ENCODE data around the gene YJU2.
A peak's percentile ranks its signal among the peaks of the same experiment; 100 is the strongest.
"Not testable (repeated sequence)": the region's sequence is repeated elsewhere in the genome, so short reads cannot be mapped to it uniquely, and the experiment has no call there.

Gene YJU2
- 29.3 to 33.1 reads per million in 2 donors for total RNA-seq

GRCh38 chr19:4246767-4247593 is at the start of gene YJU2:
Gene YJU2 (plus strand): TSS chr19:4247080. CDS start chr19:4247147, 67 bp downstream.
- peak; percentile 68 for DNase-seq

- no peak for DNase-seq
Observed at GRCh38 chr19:4197228-4197624, 49.7 kb upstream of the YJU2 start.

DNA sequence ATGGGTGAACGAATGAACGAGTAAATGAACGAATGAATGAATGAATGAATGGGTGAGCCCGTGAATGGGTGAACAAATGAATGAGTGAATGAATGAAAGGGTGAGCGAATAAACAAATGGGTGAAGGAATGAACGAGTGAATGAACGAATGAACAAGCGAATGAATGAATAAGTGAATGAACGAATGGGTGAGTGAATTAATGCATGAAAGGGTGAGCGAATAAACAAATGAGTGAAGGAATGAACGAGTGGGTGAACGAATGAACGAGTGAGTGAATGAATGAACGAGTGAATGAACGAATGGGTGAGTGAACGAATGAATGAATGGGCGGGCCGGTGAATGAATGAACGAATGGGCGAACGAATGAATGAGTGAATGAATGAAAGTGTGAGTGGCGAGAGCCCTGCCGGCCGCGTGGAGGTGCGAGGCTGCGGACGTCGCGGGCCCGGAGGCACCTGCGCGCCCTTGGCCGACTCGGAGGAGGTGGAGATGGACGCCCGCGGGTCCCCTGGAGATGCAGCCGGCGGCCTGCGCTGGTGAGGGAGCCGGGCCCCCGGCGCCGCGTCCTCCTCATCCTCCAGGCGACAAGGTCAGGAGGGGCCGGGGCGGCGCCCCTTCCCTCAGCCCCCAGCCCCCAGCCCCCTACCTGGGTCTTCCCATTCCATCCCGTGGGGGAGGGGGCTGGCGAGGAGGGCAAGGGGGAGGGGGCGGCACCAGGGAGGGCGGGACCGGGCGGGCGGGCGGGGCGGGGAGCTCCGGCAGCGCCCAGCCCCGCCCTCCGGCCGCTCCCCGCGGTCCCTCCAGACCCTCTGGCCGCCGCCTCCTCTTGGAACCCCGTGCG is 49.0 kb upstream of the YJU2 start:
- DNase-seq = no peak

DNA sequence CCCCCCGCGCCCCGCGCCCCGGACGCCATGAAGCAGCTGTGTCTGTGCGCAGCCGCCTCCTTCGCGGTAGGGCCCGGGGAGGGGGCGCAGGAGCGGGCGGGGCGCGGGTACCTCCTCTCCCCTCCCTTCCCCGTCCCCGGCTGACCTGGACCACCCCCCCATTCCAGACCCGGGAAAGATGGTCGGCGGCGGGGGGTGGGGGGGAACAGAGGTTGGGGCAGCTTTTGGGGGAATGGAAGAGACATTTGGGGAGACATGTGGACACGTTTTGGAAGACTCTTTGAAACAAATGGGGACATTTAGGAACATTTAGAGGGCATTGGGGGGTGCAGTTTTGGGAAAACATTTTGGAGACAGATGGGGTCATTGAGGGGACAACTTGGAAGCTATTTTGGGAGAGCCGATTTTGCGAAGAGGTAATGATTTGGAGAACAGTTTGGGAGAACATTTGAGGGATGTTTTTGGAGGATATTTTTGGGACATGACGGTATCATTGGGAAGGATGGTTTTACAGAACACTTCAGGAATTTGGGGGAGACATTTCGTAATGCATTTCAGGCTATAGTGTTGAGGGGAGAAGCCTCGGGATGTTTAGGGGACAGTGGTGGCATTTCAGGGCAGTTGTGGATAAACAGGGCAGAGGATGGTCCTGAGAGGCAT is 48.3 kb upstream of the YJU2 start:
- DNase-seq = no peak

GRCh38 chr19:4199699-4200293 is 47.1 kb upstream of the YJU2 start:
- DNase-seq = no peak

DNA sequence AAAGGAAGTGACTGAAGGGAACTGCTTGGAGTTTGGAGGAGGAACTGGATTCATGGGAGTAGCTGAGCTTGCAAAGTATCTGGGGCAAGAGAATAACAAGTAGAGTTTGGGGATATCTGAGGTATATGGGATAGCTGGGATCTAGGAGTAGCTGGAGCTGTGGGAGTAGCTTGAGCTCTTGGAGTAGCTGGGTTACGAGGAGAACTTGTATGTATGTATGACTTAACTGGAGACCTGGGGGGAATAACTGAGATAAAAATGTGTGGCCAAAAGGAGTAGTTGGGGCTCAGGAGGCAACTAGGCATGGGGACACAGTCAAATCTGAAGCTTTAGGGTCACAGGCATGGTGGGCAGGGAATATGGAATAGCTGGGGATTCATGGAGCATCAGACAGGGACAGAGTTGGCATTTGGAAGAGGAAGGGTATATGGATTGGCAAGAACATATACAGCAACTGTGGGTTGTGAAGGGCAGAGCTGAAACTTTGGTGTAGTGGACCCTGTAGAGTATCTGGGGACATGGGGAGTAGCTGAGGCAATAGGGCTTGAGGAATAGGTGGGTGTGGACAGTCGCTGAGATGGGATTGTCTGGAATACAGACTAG is 45.8 kb upstream of the YJU2 start:
- no peak for DNase-seq

DNA sequence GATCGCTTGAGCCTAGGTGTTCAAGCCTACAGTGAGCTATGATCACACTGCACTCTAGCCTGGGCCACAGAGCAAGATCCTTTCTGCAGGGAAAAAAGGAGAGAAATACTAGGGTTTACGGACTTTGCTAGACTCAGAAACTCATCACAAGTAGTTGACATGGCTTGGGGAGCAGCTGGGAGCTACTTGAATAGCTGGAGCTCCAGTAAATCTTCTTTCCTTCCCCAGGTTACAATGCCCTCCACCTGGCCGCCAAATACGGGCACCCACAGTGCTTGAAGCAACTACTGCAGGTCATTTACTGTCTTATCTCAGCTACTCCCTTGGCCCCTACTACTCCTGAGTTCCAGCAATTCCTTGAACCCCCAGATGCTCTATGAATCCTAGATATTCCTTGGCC is 45.1 kb upstream of the YJU2 start:
- DNase-seq = no peak

- no peak for DNase-seq
Observed at GRCh38 chr19:4206818-4207484, 39.9 kb upstream of the YJU2 start.

DNA sequence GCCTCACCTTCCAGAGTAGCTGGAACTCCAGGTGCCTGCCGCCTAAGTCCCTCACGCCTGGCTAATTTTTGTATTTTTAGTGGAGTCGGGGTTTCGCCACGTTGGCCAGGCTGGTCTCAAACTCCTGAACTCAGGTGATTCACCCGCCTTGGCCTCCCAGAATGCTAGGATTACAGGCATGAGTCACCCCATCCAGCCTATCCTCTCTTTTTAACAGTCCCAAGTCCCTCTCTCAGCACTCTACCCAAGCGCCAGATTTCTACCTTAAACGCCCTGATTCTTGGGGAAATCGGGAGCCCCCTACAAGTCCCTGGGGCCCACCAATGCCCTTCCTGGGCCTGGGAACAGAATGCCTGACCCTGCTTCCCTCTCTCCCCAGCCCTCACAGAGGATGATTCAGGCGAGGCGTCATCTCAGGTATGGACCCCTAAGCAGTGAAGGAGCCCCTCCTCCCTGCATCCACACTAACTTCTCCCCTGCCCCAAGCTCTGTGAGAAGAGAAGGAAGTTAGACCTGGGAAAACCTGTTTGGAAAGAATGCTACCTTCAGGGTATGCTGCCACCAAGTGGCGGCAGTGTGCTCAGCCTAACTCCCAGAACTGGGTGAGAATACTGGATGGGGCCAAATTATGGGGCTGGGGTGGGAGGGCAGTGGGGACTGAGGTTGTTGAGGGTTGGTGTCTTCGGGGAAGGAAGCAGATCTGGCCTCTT is 38.3 kb upstream of the YJU2 start:
- DNase-seq = no peak

DNA sequence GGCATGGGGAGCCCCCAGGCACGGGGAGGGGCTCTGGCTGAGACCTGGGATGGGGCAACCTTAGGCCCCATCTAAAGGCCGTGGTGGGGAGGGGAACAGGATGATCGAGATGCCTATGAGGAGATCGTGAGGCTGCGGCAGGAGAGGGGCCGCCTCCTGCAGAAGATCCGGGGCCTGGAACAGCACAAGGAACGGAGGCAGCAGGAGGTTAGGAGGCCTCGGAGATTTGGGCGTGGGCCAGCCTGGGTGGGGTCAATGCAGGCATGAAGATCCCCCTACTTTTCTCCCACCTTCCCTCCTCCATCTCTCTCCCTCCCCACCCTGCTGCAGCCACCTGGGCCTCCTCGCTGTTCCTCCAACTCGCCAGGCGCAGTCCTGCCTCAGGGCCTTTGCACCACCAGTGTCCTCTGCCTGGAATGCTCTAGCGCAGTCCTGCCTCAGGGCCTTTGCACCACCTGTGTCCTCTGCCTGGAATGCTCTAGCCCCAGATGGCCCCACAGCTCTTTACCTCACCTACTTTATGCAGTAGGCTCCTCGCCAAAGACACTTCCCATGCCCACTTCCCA is 36.6 kb upstream of the YJU2 start:
- no peak for DNase-seq

DNA sequence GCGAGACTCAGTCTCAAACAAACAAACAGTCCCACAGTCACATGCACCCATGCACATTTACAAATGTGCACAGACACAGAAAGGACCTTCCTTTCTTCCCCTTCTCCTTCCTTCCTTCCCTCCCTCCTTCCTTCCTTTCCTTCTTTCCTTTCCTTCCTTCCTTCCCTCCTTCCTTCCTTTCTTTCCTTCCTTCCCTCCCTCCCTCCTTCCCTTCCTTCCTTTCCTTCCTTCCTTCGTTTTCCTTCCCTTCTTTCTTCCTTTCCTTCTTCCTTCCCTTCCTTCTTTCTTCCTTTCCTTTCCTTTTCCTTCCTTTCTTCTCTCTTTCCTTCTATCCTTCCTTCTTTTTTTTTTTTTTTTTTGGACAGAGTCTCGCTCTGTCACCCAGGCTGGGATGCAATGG is 33.8 kb upstream of the YJU2 start:
- no peak for DNase-seq

DNA sequence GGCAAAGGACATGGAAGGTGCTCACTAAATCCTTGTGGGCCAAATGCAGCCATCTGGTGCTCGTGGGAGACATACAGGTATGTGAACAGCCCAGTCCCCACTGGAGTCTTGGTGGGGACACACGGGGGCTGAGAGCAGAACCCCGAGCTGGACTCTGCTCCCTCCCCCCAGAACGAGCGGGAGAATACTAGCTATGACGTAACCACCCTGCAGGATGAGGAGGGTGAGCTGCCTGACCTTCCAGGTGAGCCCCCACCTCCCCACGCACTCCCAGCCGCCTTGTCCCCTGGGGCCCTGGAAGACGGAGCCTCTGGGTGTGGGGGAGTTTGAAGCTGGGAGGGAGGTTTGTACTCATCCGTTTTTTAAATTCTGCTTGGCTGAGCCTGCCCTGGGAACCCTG is 31.1 kb upstream of the YJU2 start:
- DNase-seq = no peak

GRCh38 chr19:4216846-4217245 is 30.0 kb upstream of the YJU2 start:
- DNase-seq = no peak

DNA sequence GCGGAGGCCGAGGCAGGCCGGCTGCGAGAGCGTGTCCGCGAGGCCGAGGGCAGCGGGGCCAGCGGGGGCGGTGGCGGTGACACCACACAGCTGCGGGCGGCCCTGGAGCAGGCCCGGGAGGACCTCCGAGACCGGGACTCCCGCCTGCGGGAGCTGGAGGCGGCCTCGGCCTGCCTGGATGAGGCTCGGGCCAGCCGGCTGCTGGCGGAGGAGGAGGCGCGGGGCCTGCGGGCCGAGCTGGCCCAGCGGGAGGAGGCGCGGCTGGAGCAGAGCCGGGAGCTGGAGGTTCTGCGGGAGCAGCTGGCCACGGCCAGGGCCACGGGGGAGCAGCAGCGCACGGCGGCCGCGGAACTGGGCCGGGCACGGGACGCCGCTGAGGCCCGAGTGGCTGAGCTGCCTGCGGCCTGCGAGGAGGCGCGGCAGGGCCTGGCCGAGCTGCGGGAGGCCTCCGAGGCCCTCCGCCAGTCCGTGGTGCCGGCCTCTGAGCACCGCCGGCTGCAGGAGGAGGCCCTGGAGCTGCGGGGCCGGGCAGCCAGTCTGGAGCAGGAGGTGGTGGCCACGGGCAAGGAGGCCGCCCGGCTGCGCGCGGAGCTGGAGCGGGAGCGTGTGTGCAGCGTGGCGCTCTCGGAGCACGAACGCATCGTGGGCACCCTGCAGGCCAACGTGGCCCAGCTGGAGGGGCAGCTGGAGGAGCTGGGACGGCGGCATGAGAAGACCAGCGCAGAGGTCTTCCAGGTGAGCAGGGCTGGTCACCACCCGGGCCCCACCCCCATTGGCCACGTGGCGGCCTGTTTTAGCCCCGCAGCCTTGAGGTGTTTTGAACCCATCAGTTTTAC is 29.2 kb upstream of the YJU2 start:
- DNase-seq = no peak

DNA sequence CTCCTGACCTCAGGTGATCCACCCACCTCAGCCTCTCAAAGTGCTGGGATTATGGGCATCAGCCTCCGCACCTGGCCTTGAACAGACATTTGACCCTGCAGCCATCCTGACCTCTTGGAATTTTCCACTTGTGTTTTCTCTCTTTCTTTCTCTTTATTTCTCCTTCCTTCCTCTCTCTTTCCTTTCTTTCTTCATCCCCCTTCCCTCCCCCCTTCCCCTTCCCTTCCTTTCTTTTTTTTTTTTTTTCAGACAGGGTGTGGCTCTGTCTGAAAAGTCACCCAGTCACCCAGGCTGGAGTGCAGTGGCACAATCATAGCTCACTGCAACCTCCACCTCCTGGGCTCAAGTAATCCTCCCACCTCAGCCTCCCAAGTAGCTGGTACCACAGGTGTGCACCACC is 28.4 kb upstream of the YJU2 start:
- not testable (repeated sequence) for DNase-seq

- DNase-seq = no peak
Observed at GRCh38 chr19:4220188-4220587, 26.7 kb upstream of the YJU2 start.

DNA sequence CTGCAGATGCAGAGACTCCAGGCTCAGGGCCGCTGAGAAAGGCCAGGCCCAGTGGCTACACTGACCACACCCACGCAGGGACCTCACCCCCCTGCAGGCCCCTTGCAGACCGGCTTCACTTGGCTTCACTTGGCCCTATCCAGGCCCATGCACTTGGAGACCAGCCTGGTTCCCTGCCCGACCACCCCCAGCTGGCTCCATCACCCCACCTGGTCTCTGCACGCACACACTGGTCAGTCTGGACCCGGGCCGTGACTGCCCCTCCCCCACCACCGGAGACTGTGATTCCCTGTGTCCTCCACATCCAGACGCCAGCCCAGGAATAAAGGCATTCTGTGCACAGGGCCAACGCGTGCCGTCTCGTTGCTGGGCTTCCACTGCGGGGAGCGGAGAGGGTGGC is 22.4 kb upstream of the YJU2 start:
- DNase-seq = no peak

GRCh38 chr19:4225885-4226284 is 21.0 kb upstream of the YJU2 start:
- DNase-seq = no peak

GRCh38 chr19:4227771-4228170 is 19.1 kb upstream of the YJU2 start:
- DNase-seq = no peak

GRCh38 chr19:4228765-4229178 is 18.1 kb upstream of the YJU2 start:
- DNase-seq = no peak
